ENCODE data around the gene IKBKE.

Gene IKBKE

DNA sequence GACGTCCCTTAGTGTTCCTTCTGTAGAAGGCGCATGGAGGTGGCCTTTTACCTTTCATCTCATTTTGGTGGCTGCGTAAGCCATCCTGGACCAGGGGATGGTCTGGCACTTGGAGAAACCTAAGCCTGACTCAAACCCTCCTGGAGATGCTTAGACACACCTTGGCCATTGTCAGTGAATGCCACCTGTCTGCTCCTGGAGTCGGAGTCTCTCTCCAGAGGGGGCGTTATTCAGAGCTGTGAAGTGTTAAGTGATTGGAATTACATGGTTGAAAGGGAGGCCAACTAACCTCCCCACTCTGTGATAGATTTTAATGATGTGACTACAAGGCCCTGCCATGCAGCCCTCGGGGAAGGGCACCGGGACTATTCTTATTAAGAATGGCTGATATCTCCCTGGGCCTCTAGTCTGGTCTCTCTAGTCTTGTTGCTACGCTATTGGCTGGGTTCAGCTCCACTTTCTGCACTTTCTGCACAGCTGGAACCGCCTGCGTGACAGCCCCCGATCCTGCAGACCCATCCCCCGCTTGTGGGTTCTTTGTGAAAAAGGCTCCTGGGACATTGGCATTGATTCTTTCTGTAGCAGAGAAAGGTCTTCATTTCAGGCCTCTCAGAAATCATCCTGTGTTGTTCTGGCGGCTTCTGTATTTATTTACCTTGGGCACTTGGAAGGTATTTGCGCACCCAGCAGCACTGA is 41.2 kb downstream of the IKBKE start:
- H3K79me2 ChIP-seq: no peaks in the 10 kb centered on the region
- no peak overlapping the region for H3K4me3 ChIP-seq (ENCODE audit: low read depth, low read length)
- no peak overlapping the region for H3K4me2 ChIP-seq (ENCODE audit: low read length)
- TF ChIP-seq, protein P1, sequence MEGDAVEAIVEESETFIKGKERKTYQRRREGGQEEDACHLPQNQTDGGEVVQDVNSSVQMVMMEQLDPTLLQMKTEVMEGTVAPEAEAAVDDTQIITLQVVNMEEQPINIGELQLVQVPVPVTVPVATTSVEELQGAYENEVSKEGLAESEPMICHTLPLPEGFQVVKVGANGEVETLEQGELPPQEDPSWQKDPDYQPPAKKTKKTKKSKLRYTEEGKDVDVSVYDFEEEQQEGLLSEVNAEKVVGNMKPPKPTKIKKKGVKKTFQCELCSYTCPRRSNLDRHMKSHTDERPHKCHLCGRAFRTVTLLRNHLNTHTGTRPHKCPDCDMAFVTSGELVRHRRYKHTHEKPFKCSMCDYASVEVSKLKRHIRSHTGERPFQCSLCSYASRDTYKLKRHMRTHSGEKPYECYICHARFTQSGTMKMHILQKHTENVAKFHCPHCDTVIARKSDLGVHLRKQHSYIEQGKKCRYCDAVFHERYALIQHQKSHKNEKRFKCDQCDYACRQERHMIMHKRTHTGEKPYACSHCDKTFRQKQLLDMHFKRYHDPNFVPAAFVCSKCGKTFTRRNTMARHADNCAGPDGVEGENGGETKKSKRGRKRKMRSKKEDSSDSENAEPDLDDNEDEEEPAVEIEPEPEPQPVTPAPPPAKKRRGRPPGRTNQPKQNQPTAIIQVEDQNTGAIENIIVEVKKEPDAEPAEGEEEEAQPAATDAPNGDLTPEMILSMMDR (IDR thresholded peaks at IDR 0.05): no peak
- H2AFZ ChIP-seq: no peak overlapping the region
- H3K36me3 ChIP-seq (ENCODE audit: control insufficient read depth, insufficient read depth, low read length): no peaks in the 10 kb centered on the region
- H3K9me3 ChIP-seq (ENCODE audit: control insufficient read depth, low read length): no peaks in the 10 kb centered on the region
- H3K9ac ChIP-seq: no peak overlapping the region
- H3K4me1 ChIP-seq: no peaks in the 10 kb centered on the region
- no peaks in the 10 kb centered on the region for H3K27me3 ChIP-seq (ENCODE audit: control insufficient read depth, insufficient read depth, low read length)
- no peak overlapping the region for H3K27ac ChIP-seq

DNA sequence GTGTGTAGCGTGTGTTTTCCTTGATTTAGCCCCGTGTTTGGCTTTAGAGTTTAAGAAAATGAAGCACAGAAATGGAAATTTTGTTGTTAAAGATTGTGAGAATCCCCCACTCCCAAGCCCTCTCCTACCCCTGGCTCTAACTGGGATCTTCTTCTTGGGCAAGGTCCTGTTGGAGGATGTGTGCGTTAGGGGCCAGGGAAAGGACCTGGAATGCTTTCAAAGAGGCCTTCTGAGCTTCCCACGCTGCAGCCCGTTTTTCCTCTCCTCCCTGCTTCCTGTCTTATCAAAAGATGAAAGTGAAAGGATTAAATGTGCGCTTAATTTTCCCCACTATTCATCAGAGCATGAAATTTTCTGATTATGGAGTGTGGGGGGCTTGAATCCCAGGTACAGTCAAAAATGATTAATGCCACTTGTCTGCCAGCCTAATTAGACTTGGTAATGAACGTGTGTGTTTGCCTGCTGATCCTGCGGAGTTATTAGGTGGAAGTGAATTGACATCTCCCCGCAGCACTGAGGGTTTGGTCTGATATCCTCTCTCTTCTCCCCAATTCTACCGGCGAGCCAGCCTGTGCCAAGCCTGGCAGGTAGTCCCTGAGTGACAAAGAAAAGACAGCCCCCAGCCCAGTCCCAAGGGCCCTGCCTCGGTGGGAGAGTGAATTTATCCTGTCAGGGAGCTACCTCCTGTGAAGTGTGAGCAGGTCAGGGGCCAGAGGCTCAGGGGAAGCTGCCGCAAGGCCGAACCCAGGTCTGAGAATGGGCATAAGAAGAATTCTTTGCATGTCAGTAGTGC is 42.0 kb downstream of the IKBKE start:
- H3K27me3 ChIP-seq (ENCODE audit: control insufficient read depth, insufficient read depth, low read length): no peaks in the 10 kb centered on the region
- no peak overlapping the region for H3K9ac ChIP-seq
- no peaks in the 10 kb centered on the region for H3K79me2 ChIP-seq
- H3K9me3 ChIP-seq (ENCODE audit: control insufficient read depth, low read length): no peaks in the 10 kb centered on the region
- H3K4me1 ChIP-seq: no peaks in the 10 kb centered on the region
- H2AFZ ChIP-seq: no peak overlapping the region
- no peaks in the 10 kb centered on the region for H3K36me3 ChIP-seq (ENCODE audit: control insufficient read depth, insufficient read depth, low read length)
- no peak overlapping the region for H3K27ac ChIP-seq
- TF ChIP-seq, protein P1 (IDR thresholded peaks at IDR 0.05): no peak
- no peak overlapping the region for H3K4me2 ChIP-seq (ENCODE audit: low read length)
- no peak overlapping the region for H3K4me3 ChIP-seq (ENCODE audit: low read depth, low read length)

DNA sequence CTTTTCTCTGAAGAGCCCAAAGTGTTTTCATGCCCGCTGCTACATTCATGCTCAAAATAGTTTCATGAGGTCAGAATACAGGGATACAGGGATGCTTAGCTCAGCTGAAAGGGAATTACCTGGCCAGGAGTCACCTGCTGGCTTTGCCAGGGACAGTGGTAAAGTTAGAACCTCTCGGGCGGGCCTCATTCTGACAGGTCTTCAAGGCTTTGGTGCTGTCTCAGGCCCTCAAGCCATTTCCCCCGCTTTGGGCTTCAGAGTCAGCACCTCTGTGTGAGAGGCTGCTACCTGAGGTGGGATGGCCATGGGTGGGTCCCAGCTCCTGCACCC is 42.5 kb downstream of the IKBKE start:
- Histone ChIP-seq H3K4me1 (no peaks in the 10 kb centered on the region), H2AFZ (no peak overlapping the region), H3K27ac (no peak overlapping the region), H3K27me3 (ENCODE audit: control insufficient read depth, insufficient read depth, low read length) (no peaks in the 10 kb centered on the region), H3K9ac (no peak overlapping the region), H3K4me2 (ENCODE audit: low read length) (no peak overlapping the region), H3K9me3 (ENCODE audit: control insufficient read depth, low read length) (no peaks in the 10 kb centered on the region), H3K79me2 (no peaks in the 10 kb centered on the region), H3K36me3 (ENCODE audit: control insufficient read depth, insufficient read depth, low read length) (no peaks in the 10 kb centered on the region), H3K4me3 (ENCODE audit: low read depth, low read length) (no peak overlapping the region)
- TF ChIP-seq, protein P1 (IDR thresholded peaks at IDR 0.05): no peak

DNA sequence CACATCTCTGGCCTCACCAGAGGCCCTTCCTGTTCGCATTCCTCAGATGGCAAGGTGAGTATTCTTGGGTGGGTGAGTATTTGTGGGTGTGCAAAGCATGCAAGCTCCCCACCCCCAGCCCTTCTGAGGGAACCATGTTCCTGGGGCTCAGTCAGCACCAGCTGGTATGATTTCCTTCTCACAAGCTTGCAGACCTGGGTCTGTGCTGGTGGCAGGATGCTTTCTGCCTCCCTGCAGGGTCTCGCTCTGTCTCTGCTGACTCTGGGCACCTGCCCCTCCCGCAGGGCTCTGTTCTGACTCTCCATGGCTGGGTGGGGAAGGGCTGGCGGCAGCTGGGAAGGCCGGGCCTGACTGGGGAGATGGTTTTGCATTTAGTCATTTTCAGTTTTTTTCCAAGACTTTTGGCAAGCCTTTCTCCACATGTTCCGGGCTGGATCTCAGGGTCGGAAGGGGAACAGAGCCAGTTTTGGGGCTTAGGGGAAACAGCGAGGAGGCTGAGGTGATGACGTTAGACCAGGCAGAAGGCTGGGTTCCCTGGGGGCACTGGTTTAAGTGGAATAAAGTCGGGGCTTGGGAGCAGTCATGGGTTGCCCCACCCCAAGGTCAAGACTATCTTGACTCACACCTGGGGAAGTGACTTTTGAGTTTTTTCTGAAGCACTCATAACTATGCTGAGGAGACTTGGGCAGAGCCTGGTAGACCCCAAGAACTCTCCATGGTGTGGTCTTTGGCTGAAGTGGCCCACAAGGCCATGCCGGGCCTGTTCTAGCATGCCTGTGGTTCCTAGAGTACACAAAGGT is 43.2 kb downstream of the IKBKE start:
- H3K4me2 ChIP-seq (ENCODE audit: low read length): no peak overlapping the region
- no peaks in the 10 kb centered on the region for H3K9me3 ChIP-seq (ENCODE audit: control insufficient read depth, low read length)
- H3K79me2 ChIP-seq: no peaks in the 10 kb centered on the region
- no peaks in the 10 kb centered on the region for H3K27me3 ChIP-seq (ENCODE audit: control insufficient read depth, insufficient read depth, low read length)
- no peaks in the 10 kb centered on the region for H3K36me3 ChIP-seq (ENCODE audit: control insufficient read depth, insufficient read depth, low read length)
- no peak overlapping the region for H3K27ac ChIP-seq
- H3K4me1 ChIP-seq: no peaks in the 10 kb centered on the region
- H3K4me3 ChIP-seq (ENCODE audit: low read depth, low read length): no peak overlapping the region
- H3K9ac ChIP-seq: no peak overlapping the region
- H2AFZ ChIP-seq: no peak overlapping the region
- TF ChIP-seq, protein P1 (IDR thresholded peaks at IDR 0.05): no peak

Measured in parathyroid adenoma (tissue), 2 donors.